ENCODE results near the gene RAB40C. TPM values are rescaled to one million over a fixed set of nuclear protein-coding genes. Genes with fewer than 3 reads are reported as not detected.

The RAB40C gene
- total and polyA plus RNA-seq, 9 of the 15 experiments (the other 6 are each of a cell fraction or from before 2014, with no cell fraction given): 0.17 to 23.4 (median 8.7) TPM

DNA sequence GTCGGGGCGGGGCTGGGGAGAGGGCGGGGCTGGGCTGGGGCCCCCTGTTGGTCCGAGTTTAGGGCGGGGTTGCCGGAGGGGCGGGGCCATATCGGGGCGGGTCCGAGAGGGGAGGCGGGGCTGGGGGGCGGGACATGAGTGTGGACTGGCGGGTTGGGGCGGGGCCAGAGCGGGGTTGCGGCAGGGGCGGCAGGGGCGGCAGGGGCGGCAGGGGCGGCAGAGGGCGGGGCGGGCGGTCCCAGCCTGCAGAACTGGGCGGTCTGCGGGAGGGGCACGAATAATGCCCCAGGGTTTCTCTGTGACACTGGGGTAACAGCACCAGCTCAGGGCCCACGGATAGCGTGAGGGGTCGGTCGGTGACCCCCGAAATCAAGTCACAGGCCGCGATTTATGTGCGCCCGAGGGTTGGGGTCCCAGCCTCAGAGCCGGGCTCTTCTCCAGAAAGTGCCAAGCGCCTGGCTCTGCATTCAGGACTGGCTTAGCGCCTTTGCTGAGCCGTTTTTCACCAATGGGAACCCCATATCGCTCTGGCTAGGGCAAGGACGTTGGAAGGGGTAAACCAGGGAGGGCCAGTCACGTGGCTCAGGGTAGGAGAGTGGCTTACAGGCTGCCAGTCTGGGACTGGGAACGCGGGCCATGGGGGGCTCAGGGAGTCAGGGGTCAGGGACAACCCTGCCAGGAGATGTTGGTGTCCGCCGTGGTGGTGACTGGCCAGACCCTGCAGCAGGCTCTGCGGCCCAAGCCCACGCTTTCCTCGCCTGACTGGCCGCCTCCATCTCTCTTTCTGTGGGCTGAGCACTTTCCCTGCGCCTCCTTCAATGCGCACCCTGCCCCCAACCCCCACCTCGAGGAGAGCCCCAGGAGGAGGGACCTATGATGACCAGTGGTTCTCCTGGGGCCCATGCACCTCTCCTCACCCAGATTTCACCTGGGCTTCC is 47.5 kb downstream of the RAB40C start (continued):
- TF ChIP-seq ESRRB (CRISPR knock-in tag; IDR thresholded peaks at IDR 0.05; ENCODE audit: borderline replicate concordance): no peak
- TF ChIP-seq, protein P1, sequence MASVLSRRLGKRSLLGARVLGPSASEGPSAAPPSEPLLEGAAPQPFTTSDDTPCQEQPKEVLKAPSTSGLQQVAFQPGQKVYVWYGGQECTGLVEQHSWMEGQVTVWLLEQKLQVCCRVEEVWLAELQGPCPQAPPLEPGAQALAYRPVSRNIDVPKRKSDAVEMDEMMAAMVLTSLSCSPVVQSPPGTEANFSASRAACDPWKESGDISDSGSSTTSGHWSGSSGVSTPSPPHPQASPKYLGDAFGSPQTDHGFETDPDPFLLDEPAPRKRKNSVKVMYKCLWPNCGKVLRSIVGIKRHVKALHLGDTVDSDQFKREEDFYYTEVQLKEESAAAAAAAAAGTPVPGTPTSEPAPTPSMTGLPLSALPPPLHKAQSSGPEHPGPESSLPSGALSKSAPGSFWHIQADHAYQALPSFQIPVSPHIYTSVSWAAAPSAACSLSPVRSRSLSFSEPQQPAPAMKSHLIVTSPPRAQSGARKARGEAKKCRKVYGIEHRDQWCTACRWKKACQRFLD (CRISPR knock-in tag; IDR thresholded peaks at IDR 0.05): no peak
- no peak for TF ChIP-seq ZNF140 (CRISPR knock-in tag; IDR thresholded peaks at IDR 0.05)
- TF ChIP-seq, protein P2, sequence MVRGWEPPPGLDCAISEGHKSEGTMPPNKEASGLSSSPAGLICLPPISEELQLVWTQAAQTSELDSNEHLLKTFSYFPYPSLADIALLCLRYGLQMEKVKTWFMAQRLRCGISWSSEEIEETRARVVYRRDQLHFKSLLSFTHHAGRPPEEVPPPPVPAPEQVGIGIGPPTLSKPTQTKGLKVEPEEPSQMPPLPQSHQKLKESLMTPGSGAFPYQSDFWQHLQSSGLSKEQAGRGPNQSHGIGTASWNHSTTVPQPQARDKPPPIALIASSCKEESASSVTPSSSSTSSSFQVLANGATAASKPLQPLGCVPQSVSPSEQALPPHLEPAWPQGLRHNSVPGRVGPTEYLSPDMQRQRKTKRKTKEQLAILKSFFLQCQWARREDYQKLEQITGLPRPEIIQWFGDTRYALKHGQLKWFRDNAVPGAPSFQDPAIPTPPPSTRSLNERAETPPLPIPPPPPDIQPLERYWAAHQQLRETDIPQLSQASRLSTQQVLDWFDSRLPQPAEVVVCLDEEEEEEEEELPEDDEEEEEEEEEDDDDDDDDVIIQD (CRISPR knock-in tag; IDR thresholded peaks at IDR 0.05): no peak
- TF ChIP-seq ZNF354B (CRISPR knock-in tag; IDR thresholded peaks at IDR 0.05): no peak
- 0 out of 2 replicates have a peak, but pooled peaks have one; percentile 6 for TF ChIP-seq ZBTB7A (IDR thresholded peaks at IDR 0.05; ENCODE audit: borderline replicate concordance, control insufficient read depth, low read depth, low read length)
- TF ChIP-seq U2AF1 (optimal IDR thresholded peaks at IDR 0.05; ENCODE audit: low read depth, low read length): no peak
- no peak for TF ChIP-seq CBX2 (IDR thresholded peaks at IDR 0.05; ENCODE audit: insufficient read depth, low read length, poor library complexity, severe bottlenecking)
- TF ChIP-seq ETV5 (CRISPR knock-in tag; IDR thresholded peaks at IDR 0.05; ENCODE audit: low read depth): no peak
- TF ChIP-seq HDAC1 (IDR thresholded peaks at IDR 0.05): 0 out of 4 replicates have a peak, but pooled peaks of 1 of the 2 experiments have one; percentile 24
- no peak for TF ChIP-seq SRF (CRISPR knock-in tag; IDR thresholded peaks at IDR 0.05)
- TF ChIP-seq FUS (optimal IDR thresholded peaks at IDR 0.05; ENCODE audit: low read depth, low read length): no peak
- no peak for TF ChIP-seq KAT8 (IDR thresholded peaks at IDR 0.05; ENCODE audit: low read depth)
- TF ChIP-seq BRD9 (IDR thresholded peaks at IDR 0.05; ENCODE audit: low read depth, partially characterized antibody): no peak
- no peak for TF ChIP-seq POLR2AphosphoS2 (IDR thresholded peaks at IDR 0.05; ENCODE audit: low read length)
- no peak for TF ChIP-seq ZNF408 (CRISPR knock-in tag; IDR thresholded peaks at IDR 0.05; ENCODE audit: low read depth)
- TF ChIP-seq, protein P3, sequence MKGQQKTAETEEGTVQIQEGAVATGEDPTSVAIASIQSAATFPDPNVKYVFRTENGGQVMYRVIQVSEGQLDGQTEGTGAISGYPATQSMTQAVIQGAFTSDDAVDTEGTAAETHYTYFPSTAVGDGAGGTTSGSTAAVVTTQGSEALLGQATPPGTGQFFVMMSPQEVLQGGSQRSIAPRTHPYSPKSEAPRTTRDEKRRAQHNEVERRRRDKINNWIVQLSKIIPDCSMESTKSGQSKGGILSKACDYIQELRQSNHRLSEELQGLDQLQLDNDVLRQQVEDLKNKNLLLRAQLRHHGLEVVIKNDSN (CRISPR knock-in tag; IDR thresholded peaks at IDR 0.05): peak; percentile 92
- TF ChIP-seq MYC (IDR thresholded peaks at IDR 0.05; ENCODE audit: low read depth, low read length): no peak
- no peak for TF ChIP-seq MYC (CRISPR knock-in tag; IDR thresholded peaks at IDR 0.05; ENCODE audit: borderline replicate concordance, low read depth)
- TF ChIP-seq ZNF3 (CRISPR knock-in tag; IDR thresholded peaks at IDR 0.05): no peak
- no peak for TF ChIP-seq TCF3 (CRISPR knock-in tag; IDR thresholded peaks at IDR 0.05)
- TF ChIP-seq ASH1L (IDR thresholded peaks at IDR 0.05; ENCODE audit: borderline replicate concordance, low read depth, partially characterized antibody): no peak
- no peak for TF ChIP-seq PHF20 (IDR thresholded peaks at IDR 0.05; ENCODE audit: partially characterized antibody)
